RWPE1 (cell line): ENCODE data around the gene AP3B1.

ENCODE experiments used
- CTCF ChIA-PET: fragments of 350-600 bp; sonication (Branson Sonifier 250); formaldehyde crosslinking; extraction: SDS; loops from one replicate; lab custom pipeline; 2021; lab: Yijun Ruan, JAX
- POLR2A ChIA-PET: fragments of 400-600 bp; formaldehyde crosslinking; extraction: SDS; loops from one replicate; lab custom pipeline; 2020; ENCODE audit warnings: antibody characterized with exemption; ENCODE audit not compliant: low non-redundant PET; lab: Yijun Ruan, JAX
- DNase-seq: peaks from one replicate; pipeline ENCODE4 v3.0.0; 2012; ENCODE audit warnings: low spot score
- H3K27ac ChIP-seq: fragments of 450-650 bp; 2 replicates; pipeline ENCODE4 v1.5.1; 2017
- CTCF ChIP-seq: fragments of 450-650 bp; conservative IDR thresholded peaks from 2 replicates; pipeline ENCODE4 v1.5.1; 2017; ENCODE audit warnings: low read depth, mild to moderate bottlenecking

The AP3B1 gene

GRCh38 chr5:78243639-78244038, 50.9 kb downstream of the AP3B1 start:
- no peak overlapping the region for H3K27ac ChIP-seq
- ChIA-PET CTCF (no interaction called here), POLR2A (no interaction called here)
- DNase-seq: no peak
- no peak for TF ChIP-seq CTCF

- CTCF ChIA-PET: no interaction called here
- H3K27ac ChIP-seq: no peak overlapping the region
- no peak for DNase-seq
- no peak for TF ChIP-seq CTCF
- POLR2A ChIA-PET: no interaction called here
Measured at GRCh38 chr5:78243091-78243490, 51.4 kb downstream of the AP3B1 start.

- DNase-seq: no peak
- CTCF ChIA-PET: interaction anchor here (0.6 kb wide), 1 partner anchor 697 kb away, joined by 3 read pairs; no protein-coding TSS in a partner anchor
Measured at GRCh38 chr5:78242001-78242400, 52.5 kb downstream of the AP3B1 start.

GRCh38 chr5:78237911-78238310, 56.6 kb downstream of the AP3B1 start:
- POLR2A ChIA-PET: interaction anchor here (0.5 kb wide), 1 partner anchor 229 kb away, joined by 4 read pairs; no protein-coding TSS in a partner anchor
- no peak for TF ChIP-seq CTCF
- no peak overlapping the region for H3K27ac ChIP-seq
- CTCF ChIA-PET: no interaction called here
- DNase-seq: no peak

More at GRCh38 chr5:78242001-78242400, 52.5 kb downstream of the AP3B1 start:
- POLR2A ChIA-PET: no interaction called here
- H3K27ac ChIP-seq: no peak overlapping the region
- no peak for TF ChIP-seq CTCF

GRCh38 chr5:78236046-78236445, 58.5 kb downstream of the AP3B1 start:
- no peak overlapping the region for H3K27ac ChIP-seq
- no peak for TF ChIP-seq CTCF
- POLR2A ChIA-PET: no interaction called here
- CTCF ChIA-PET: interaction anchor here (0.6 kb wide), 1 partner anchor 709 kb away, joined by 3 read pairs; no protein-coding TSS in a partner anchor
- no peak for DNase-seq

GRCh38 chr5:78235289-78235688, 59.2 kb downstream of the AP3B1 start:
- ChIA-PET CTCF (interaction anchor here (0.7 to 0.9 kb wide), 2 partner anchors 9 to 605 kb away, joined by 3 to 9 read pairs; no protein-coding TSS in a partner anchor), POLR2A (no interaction called here)
- no peak for DNase-seq
- no peak for TF ChIP-seq CTCF
- H3K27ac ChIP-seq: no peak overlapping the region
